B cell (primary cell): ENCODE results near the gene BRMS1L.
A peak's percentile ranks its signal among the peaks of the same experiment; 100 is the strongest.
"Not testable (repeated sequence)": the region's sequence is repeated elsewhere in the genome, so short reads cannot be mapped to it uniquely, and the experiment has no call there.

Source experiments
- CTCF ChIP-seq: fragments of 200-600 bp; IDR thresholded peaks from one replicate; pipeline ENCODE4 v1.8.0; 2022; ENCODE audit warnings: antibody characterized with exemption, mild to moderate bottlenecking
- EZH2 ChIP-seq: IDR thresholded peaks from 2 replicates; pipeline ENCODE4 v1.6.1; 2012; ENCODE audit warnings: borderline replicate concordance, low read depth, mild to moderate bottlenecking, moderate library complexity, low read length; ENCODE audit not compliant: insufficient read depth, poor library complexity, severe bottlenecking

DNA sequence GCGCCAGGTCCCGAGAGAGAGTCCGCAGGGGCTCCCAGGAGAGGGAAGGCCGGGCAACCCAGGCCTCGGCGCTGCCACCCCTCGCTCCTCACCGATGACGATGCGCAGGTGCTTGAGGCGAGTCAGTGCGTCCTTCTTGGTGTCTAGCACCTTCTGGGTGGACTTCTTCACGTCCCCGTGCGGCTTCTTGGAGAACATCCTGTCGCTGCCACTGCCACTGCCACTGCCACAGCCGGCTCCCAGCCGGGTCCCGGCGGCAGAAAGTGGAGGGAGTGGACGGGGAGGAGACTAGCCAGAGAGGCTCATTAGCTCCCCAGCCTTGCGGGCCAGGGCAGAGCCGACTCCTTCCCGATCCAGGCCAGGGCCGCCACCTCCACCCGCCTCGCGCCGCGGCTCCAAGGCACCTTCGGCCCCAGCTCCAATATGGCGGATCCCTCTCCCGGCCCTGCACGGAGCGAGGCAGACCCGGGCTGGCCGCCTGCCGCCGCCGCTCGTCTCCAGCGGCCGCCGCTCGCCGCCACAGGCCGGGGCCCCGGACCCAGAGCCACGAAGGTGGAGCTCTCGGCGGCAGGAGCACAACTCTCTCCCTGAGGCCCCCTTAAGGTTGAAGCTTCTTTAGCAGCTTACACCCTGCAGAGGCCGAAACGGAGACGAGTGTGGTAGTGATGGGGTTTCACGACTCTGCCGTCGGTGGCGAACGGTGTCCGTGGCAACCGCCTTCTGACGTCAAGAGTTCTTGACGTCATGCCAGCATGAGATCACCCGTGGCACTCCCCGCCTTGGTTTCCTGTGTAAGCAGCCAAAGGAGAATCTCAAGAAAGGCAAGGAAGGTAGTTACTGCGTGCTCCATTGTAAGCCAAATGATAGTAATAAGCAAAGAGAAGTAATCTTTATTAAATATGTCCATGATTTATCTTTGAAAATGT lies 17.2 kb upstream of the BRMS1L start, which contains the start of gene RALGAPA1:
- TF ChIP-seq CTCF = peak; percentile 48
- TF ChIP-seq EZH2 = not testable (repeated sequence)
